Measurements from ENCODE around the gene TCERG1L. TPM values are rescaled to one million over a fixed set of nuclear protein-coding genes. Genes with fewer than 3 reads are reported as not detected.

The TCERG1L gene
- polyA plus RNA-seq, 1 of the 3 experiments (the other 2 are of a cell fraction), result not detected

DNA sequence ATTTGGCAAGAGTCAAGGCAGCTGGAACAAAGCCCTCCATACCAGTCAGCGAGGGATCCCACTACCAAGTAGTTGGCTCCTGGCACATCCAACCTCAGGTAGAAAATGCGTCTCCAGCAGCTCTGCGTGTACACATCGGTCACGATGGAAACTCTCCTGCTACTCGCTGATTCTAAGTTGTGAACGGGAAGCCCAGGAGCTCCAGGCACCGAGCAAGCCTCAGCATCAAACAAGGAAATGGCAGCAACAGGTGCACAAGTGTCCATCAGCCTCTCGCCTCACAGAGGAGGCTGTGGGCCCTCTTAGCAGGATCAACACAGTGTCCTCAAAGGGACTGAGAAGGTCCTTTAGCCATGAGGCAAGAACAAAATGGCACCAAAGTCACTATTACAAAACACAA, 127.0 kb downstream of the TCERG1L start:
- H3K36me3 ChIP-seq (replicated peaks in 1 of 2; ENCODE audit: control insufficient read depth in 1 of 2, insufficient read depth in 2 of 2, low read length in 1 of 2), result no peaks in the 10 kb centered on the region
- H3K27ac ChIP-seq (ENCODE audit: low read depth in 2 of 2, low read length in 1 of 2), result no peak overlapping the region
- no peaks in the 10 kb centered on the region for H3K79me2 ChIP-seq (ENCODE audit: insufficient read depth)
- H3K4me1 ChIP-seq (ENCODE audit: control insufficient read depth in 1 of 2, insufficient read depth in 2 of 2, low read depth in 1 of 2, low read length in 1 of 2), result peaks cover 0 to 3% of the 10 kb centered on the region in 2 experiments; a peak in 1 of 4 replicates
- no peaks in the 10 kb centered on the region for H3K9me2 ChIP-seq
- ChIA-PET POLR2A (no interaction called here), CTCF (no interaction called here)
- 53% methylated on average over 8 of the region's 9 CpGs for WGBS (ENCODE audit: low lambda C conversion rate)
- no peaks in the 10 kb centered on the region for H3K27me3 ChIP-seq (ENCODE audit: insufficient read depth)
- H3K4me2 ChIP-seq, result no peak overlapping the region
- DNase-seq, result no peak
- no peaks in the 10 kb centered on the region for H3K9me3 ChIP-seq
- H3K9ac ChIP-seq, result no peak overlapping the region
- no peak overlapping the region for H2AFZ ChIP-seq (ENCODE audit: low read depth)
- H4K20me1 ChIP-seq (ENCODE audit: insufficient read depth), result no peaks in the 10 kb centered on the region
- TF ChIP-seq SMC3 (IDR thresholded peaks at IDR 0.05; ENCODE audit: low read depth, low read length), result no peak
- TF ChIP-seq, protein P1, sequence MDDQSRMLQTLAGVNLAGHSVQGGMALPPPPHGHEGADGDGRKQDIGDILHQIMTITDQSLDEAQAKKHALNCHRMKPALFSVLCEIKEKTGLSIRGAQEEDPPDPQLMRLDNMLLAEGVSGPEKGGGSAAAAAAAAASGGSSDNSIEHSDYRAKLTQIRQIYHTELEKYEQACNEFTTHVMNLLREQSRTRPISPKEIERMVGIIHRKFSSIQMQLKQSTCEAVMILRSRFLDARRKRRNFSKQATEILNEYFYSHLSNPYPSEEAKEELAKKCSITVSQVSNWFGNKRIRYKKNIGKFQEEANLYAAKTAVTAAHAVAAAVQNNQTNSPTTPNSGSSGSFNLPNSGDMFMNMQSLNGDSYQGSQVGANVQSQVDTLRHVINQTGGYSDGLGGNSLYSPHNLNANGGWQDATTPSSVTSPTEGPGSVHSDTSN (IDR thresholded peaks at IDR 0.05), result no peak
- H3K4me3 ChIP-seq (ENCODE audit: low read depth in 2 of 2, low read length in 1 of 2), result no peak overlapping the region
- no peaks in the 10 kb centered on the region for H3F3A ChIP-seq (replicated peaks; ENCODE audit: insufficient read depth)

DNA sequence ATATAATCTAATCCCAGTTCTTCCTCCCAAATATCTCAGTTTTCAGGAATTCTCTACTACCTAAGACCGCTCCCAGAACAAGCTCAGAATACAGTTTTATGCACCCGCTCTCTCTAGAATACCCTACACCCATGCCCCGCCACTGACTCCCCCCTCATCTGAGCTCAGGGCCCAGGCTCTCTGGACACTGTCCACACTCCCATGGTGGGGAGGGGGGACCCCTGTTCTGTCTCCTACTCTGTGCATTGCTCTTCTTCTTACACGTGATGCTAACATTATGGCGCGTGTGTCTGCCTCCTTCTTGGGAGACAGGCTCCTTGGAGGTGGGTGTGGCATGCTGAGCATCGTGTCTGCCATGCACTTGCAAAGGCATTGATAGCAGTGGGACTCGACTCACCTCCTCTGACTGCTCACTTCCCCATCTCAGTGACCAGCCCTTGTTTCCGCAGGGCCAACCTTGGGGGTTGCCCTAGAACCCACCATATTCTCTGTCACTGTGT, 127.9 kb downstream of the TCERG1L start:
- H3K4me1 ChIP-seq (ENCODE audit: control insufficient read depth in 1 of 2, insufficient read depth in 2 of 2, low read depth in 1 of 2, low read length in 1 of 2), result peaks cover 0 to 3% of the 10 kb centered on the region in 2 experiments; a peak in 1 of 4 replicates
- H4K20me1 ChIP-seq (ENCODE audit: insufficient read depth), result no peaks in the 10 kb centered on the region
- no peak overlapping the region for H3K27ac ChIP-seq (ENCODE audit: low read depth in 2 of 2, low read length in 1 of 2)
- H3K9me3 ChIP-seq, result no peaks in the 10 kb centered on the region
- H3K79me2 ChIP-seq (ENCODE audit: insufficient read depth), result no peaks in the 10 kb centered on the region
- no peaks in the 10 kb centered on the region for H3F3A ChIP-seq (replicated peaks; ENCODE audit: insufficient read depth)
- no peak overlapping the region for H3K4me2 ChIP-seq
- H2AFZ ChIP-seq (ENCODE audit: low read depth), result no peak overlapping the region
- no peak for DNase-seq
- POLR2A ChIA-PET, result no interaction called here
- H3K9ac ChIP-seq, result no peak overlapping the region
- H3K9me2 ChIP-seq, result no peaks in the 10 kb centered on the region
- TF ChIP-seq, protein P2, sequence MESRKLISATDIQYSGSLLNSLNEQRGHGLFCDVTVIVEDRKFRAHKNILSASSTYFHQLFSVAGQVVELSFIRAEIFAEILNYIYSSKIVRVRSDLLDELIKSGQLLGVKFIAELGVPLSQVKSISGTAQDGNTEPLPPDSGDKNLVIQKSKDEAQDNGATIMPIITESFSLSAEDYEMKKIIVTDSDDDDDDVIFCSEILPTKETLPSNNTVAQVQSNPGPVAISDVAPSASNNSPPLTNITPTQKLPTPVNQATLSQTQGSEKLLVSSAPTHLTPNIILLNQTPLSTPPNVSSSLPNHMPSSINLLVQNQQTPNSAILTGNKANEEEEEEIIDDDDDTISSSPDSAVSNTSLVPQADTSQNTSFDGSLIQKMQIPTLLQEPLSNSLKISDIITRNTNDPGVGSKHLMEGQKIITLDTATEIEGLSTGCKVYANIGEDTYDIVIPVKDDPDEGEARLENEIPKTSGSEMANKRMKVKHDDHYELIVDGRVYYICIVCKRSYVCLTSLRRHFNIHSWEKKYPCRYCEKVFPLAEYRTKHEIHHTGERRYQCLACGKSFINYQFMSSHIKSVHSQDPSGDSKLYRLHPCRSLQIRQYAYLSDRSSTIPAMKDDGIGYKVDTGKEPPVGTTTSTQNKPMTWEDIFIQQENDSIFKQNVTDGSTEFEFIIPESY (IDR thresholded peaks at IDR 0.05; ENCODE audit: borderline replicate concordance, low read depth), result no peak
- TF ChIP-seq TCF12 (IDR thresholded peaks at IDR 0.05), result no peak
- no peak for TF ChIP-seq FOXM1 (IDR thresholded peaks at IDR 0.05; ENCODE audit: low read depth)
- no peak for TF ChIP-seq EP300 (IDR thresholded peaks at IDR 0.05; ENCODE audit: borderline replicate concordance in 1 of 2, low read depth in 1 of 2, low read length in 1 of 2)
- no peak for TF ChIP-seq JUND (IDR thresholded peaks at IDR 0.05)
- TF ChIP-seq, protein P1 (IDR thresholded peaks at IDR 0.05), result no peak
- no peak for TF ChIP-seq YY1 (IDR thresholded peaks at IDR 0.05; ENCODE audit: low read depth)
- no peak for TF ChIP-seq RFX5 (IDR thresholded peaks at IDR 0.05; ENCODE audit: low read length)
- no peak for TF ChIP-seq TAF1 (IDR thresholded peaks at IDR 0.05; ENCODE audit: borderline replicate concordance, low read depth, low read length)
- no peak for TF ChIP-seq GATA2 (CRISPR knock-in tag; IDR thresholded peaks at IDR 0.05)
- TF ChIP-seq EZH2phosphoT487 (IDR thresholded peaks at IDR 0.05; ENCODE audit: borderline replicate concordance, low read depth), result no peak
- TF ChIP-seq, protein P3, sequence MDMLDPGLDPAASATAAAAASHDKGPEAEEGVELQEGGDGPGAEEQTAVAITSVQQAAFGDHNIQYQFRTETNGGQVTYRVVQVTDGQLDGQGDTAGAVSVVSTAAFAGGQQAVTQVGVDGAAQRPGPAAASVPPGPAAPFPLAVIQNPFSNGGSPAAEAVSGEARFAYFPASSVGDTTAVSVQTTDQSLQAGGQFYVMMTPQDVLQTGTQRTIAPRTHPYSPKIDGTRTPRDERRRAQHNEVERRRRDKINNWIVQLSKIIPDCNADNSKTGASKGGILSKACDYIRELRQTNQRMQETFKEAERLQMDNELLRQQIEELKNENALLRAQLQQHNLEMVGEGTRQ (IDR thresholded peaks at IDR 0.05; ENCODE audit: borderline replicate concordance, low read depth, low read length), result no peak
- no peak for TF ChIP-seq FOSL2 (IDR thresholded peaks at IDR 0.05; ENCODE audit: borderline replicate concordance, low read depth)
- TF ChIP-seq, protein P4, sequence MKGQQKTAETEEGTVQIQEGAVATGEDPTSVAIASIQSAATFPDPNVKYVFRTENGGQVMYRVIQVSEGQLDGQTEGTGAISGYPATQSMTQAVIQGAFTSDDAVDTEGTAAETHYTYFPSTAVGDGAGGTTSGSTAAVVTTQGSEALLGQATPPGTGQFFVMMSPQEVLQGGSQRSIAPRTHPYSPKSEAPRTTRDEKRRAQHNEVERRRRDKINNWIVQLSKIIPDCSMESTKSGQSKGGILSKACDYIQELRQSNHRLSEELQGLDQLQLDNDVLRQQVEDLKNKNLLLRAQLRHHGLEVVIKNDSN (IDR thresholded peaks at IDR 0.05; ENCODE audit: borderline replicate concordance, low read depth), result no peak
- TF ChIP-seq POLR2AphosphoS5 (IDR thresholded peaks at IDR 0.05; ENCODE audit: low read depth, low read length), result no peak
- no peak for TF ChIP-seq NRF1 (IDR thresholded peaks at IDR 0.05; ENCODE audit: low read depth, low read length)
- TF ChIP-seq, protein P5, sequence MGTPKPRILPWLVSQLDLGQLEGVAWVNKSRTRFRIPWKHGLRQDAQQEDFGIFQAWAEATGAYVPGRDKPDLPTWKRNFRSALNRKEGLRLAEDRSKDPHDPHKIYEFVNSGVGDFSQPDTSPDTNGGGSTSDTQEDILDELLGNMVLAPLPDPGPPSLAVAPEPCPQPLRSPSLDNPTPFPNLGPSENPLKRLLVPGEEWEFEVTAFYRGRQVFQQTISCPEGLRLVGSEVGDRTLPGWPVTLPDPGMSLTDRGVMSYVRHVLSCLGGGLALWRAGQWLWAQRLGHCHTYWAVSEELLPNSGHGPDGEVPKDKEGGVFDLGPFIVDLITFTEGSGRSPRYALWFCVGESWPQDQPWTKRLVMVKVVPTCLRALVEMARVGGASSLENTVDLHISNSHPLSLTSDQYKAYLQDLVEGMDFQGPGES (IDR thresholded peaks at IDR 0.05; ENCODE audit: low read depth, low read length), result no peak
- TF ChIP-seq CHD2 (IDR thresholded peaks at IDR 0.05; ENCODE audit: low read length, partially characterized antibody), result no peak
- TF ChIP-seq RCOR1 (IDR thresholded peaks at IDR 0.05; ENCODE audit: low read length), result no peak
- CTCF ChIA-PET, result interaction anchor here (1.6 kb wide), 1 partner anchor 270 kb away, joined by 3 read pairs; no protein-coding TSS in a partner anchor
- no peak overlapping the region for H3K4me3 ChIP-seq (ENCODE audit: low read depth in 2 of 2, low read length in 1 of 2)
- H3K27me3 ChIP-seq (ENCODE audit: insufficient read depth), result no peaks in the 10 kb centered on the region
- WGBS (ENCODE audit: low lambda C conversion rate), result 53% methylated on average over 9 of the region's 9 CpGs
- no peaks in the 10 kb centered on the region for H3K36me3 ChIP-seq (replicated peaks in 1 of 2; ENCODE audit: control insufficient read depth in 1 of 2, insufficient read depth in 2 of 2, low read length in 1 of 2)
